IPS-15b (cell line): Measurements from ENCODE around the gene ZDHHC14.

ENCODE experiments used
- H3K27me3 ChIP-seq: one replicate; pipeline ENCODE4 v1.6.1; 2013; ENCODE audit warnings: low read length; ENCODE audit not compliant: control insufficient read depth, insufficient read depth
- H3K36me3 ChIP-seq: one replicate; pipeline ENCODE4 v1.6.1; 2013; ENCODE audit warnings: low read length; ENCODE audit not compliant: control insufficient read depth, insufficient read depth
- H3K4me1 ChIP-seq: one replicate; pipeline ENCODE4 v1.6.1; 2013; ENCODE audit warnings: mild to moderate bottlenecking, low read length; ENCODE audit not compliant: control insufficient read depth, insufficient read depth
- H3K4me3 ChIP-seq: one replicate; pipeline ENCODE4 v1.5.1; 2013; ENCODE audit warnings: low read depth, low read length
- H3K9ac ChIP-seq: one replicate; pipeline ENCODE4 v1.6.1; 2013; ENCODE audit warnings: low read depth, mild to moderate bottlenecking, low read length
- H3K9me3 ChIP-seq: one replicate; pipeline ENCODE4 v1.6.1; 2013; ENCODE audit warnings: mild to moderate bottlenecking, low read length; ENCODE audit not compliant: control insufficient read depth, insufficient read depth

ZDHHC14 gene

GRCh38 chr6:157364705-157365104 lies 16.3 kb upstream of the ZDHHC14 start:
- H3K36me3 ChIP-seq = no peaks in the 10 kb centered on the region
- H3K9me3 ChIP-seq = no peaks in the 10 kb centered on the region
- no peak overlapping the region for H3K9ac ChIP-seq
- no peaks in the 10 kb centered on the region for H3K27me3 ChIP-seq
- H3K4me1 ChIP-seq = peaks cover 3% of the 10 kb centered on the region
- no peak overlapping the region for H3K4me3 ChIP-seq

DNA sequence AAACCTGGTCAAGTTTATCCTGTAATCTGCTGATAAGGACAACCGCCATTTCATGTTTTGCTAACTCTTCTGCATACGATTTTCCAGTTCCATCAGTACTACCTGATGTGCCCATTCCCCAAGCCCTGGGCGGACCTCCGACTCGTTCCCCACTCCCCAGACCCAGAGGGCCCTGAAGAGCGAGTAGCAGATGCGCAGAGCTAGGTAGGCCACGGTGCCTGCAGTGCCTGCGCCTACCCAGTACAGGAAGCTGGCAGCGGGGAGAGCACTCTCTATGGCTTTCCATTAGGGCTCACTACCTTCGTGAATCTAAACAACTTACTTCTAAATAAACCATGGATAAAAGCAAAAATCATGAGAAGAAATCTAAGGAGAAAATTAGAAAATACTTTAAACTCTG lies 14.3 kb upstream of the ZDHHC14 start:
- Histone ChIP-seq H3K4me3 (no peak overlapping the region), H3K9me3 (no peaks in the 10 kb centered on the region), H3K9ac (no peak overlapping the region), H3K4me1 (peaks cover 3% of the 10 kb centered on the region), H3K27me3 (no peaks in the 10 kb centered on the region), H3K36me3 (no peaks in the 10 kb centered on the region)

DNA sequence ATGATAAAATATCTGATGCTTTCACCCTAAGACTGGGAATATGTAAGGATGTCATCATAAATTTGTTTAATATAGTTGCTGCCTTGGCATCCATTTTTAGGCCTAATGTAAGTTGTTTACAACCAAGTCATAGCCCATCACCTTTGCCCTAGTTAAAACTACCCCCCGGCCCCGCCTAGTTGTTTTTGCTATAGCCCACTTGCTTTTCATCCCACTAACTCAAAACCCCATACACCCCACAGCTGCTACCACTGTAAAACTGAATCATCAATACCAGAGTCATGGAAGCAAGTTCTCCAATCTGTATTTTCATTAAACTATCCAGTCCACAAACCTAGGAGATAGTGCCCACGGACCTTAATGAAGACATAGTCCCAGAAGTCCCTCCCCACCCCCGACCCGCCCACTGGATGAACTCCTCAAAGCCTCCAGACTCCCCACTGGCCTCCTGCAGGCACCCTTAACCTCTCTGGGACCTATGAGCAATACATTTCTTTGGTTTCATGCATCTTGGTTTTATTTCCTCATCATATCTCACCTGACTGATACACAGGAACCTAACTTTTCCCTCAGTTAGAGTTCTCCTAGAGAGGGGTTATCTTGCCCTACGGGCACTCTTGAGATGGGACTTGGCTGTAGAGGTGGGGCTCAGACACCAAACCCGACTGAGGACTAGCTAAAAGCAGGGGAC lies 12.5 kb upstream of the ZDHHC14 start:
- Histone ChIP-seq H3K27me3 (no peaks in the 10 kb centered on the region), H3K9me3 (no peaks in the 10 kb centered on the region), H3K36me3 (no peaks in the 10 kb centered on the region), H3K4me3 (no peak overlapping the region), H3K4me1 (peaks cover 3% of the 10 kb centered on the region), H3K9ac (no peak overlapping the region)

- peaks cover 5% of the 10 kb centered on the region for H3K27me3 ChIP-seq
- no peak overlapping the region for H3K9ac ChIP-seq
- peaks cover 7% of the 10 kb centered on the region for H3K4me1 ChIP-seq
- H3K36me3 ChIP-seq = no peaks in the 10 kb centered on the region
- no peak overlapping the region for H3K4me3 ChIP-seq
- no peaks in the 10 kb centered on the region for H3K9me3 ChIP-seq
Observed at GRCh38 chr6:157370755-157371154, 10.2 kb upstream of the ZDHHC14 start.

DNA sequence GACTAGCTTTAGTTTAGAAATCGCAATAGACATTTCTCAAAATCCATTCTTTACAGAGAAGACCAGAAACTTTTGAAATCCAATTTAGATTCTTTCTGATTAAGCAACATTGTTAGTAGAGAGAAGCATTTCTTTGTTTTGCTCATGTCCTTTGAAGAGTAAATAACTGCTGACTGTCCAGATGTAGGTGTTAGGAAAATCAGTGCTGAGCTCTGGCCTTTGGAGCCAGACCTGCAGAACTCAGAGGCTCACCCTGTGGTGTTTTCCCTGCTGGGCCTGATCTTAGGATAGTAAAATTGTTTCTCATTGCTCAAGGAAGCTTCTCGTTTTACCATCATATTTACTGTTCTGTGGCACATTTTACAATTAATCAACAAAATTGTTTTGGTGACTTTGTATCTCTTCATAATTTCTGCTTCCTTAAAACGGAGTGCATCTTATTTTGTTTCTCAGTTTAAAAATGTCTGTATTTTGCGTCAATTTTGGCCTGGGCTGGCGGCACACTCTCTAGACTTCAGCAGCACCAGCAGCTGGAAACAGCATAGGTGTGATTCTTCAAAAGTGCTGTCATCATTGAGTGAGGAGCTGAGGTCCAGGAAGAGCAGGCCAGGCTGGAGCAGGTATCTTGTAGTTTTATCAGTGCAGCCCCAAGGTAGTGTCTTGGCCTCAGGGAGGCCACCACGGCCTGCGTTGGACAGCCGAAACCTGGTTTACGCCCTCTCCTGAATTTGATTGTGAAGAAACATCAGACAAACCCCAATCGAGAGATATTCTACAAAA lies 8.3 kb upstream of the ZDHHC14 start:
- Histone ChIP-seq H3K4me1 (peaks cover 7% of the 10 kb centered on the region), H3K36me3 (no peaks in the 10 kb centered on the region), H3K9me3 (no peaks in the 10 kb centered on the region), H3K9ac (no peak overlapping the region), H3K4me3 (no peak overlapping the region), H3K27me3 (peaks cover 20% of the 10 kb centered on the region)

DNA sequence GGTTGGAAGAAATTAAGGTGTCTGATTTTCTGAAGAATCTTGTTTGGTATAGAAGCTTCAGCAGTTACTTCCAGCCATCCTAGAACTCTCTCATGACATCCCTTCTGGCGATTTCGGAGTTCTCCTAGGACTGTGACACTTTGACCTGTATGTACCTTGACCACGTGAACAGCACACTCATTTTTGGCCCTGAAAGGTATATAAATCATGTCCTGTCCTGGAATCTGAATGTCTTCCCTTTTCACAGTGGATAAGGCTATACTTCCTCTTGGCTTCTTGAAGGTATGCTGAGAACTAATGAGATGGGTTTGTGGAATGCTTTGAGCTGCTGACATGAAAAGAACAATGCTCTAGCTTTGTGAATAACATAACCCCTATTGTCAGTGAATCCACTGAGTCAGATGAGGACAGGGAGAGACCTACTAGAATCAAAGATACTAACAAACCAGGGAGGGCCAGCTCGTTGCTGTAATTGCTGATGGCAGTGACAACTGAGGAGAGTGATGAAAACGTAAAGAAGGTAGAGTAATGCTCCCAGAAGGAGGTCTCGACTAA lies 6.0 kb upstream of the ZDHHC14 start:
- Histone ChIP-seq H3K27me3 (peaks cover 26% of the 10 kb centered on the region), H3K9ac (no peak overlapping the region), H3K9me3 (no peaks in the 10 kb centered on the region), H3K36me3 (no peaks in the 10 kb centered on the region), H3K4me3 (peak overlapping the region; percentile 4), H3K4me1 (peaks cover 3% of the 10 kb centered on the region)

DNA sequence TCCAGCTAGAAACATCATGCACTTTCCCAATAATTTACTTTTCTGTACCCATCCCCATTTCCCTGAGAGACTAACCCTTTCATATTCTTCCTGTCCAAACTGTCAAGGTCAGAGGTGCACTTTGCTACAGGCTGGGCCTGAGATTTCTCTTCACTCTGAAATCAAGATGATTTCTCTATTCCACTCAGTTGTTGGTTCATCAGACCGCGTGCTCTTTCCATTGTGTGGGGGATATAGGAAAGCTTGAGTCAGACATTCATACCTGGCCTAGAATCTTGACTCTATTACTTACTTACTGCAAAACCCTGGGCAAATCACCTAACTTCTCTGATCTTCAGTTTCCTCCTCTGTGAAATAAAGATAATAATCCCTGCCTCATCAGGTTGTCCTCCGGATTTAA lies 4.7 kb upstream of the ZDHHC14 start:
- no peaks in the 10 kb centered on the region for H3K9me3 ChIP-seq
- H3K36me3 ChIP-seq = no peaks in the 10 kb centered on the region
- no peak overlapping the region for H3K4me3 ChIP-seq
- H3K4me1 ChIP-seq = peaks cover 3% of the 10 kb centered on the region
- H3K27me3 ChIP-seq = peaks cover 26% of the 10 kb centered on the region
- no peak overlapping the region for H3K9ac ChIP-seq

DNA sequence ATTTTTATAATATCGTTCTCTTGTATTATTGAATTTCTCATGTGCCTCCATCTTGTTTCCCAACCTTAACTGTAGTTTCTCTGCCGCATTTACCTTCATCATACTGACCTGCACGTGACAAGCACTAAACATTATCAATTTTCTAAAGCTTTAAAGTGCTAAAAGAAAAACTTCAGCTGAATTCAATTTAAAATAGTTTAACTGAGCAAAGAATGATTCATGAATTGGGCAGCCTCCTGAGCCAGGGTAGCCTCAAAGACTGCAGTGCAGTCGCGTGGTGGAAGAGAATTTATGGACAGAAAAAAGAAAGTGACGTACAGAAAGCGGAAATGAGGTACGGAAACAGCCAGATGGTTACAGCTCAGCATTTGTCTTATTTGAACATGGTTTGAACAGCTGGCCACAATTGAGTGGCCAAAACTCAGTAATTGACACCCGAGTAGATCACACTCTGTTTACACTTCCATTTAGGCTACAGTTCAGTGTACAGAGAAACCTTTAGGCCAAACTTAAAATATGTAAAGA lies 4.2 kb upstream of the ZDHHC14 start:
- Histone ChIP-seq H3K4me3 (no peak overlapping the region), H3K9me3 (no peaks in the 10 kb centered on the region), H3K9ac (no peak overlapping the region), H3K36me3 (no peaks in the 10 kb centered on the region), H3K27me3 (peaks cover 26% of the 10 kb centered on the region), H3K4me1 (peaks cover 3% of the 10 kb centered on the region)

- Histone ChIP-seq H3K4me1 (peaks cover 2% of the 10 kb centered on the region), H3K27me3 (peaks cover 51% of the 10 kb centered on the region), H3K4me3 (peak overlapping the region; percentile 65), H3K36me3 (no peaks in the 10 kb centered on the region), H3K9ac (peak overlapping the region; percentile 60), H3K9me3 (no peaks in the 10 kb centered on the region)
Observed at GRCh38 chr6:157379656-157380457, 1.1 kb upstream of the ZDHHC14 start.

GRCh38 chr6:157380458-157380778 lies 572 bp upstream of the ZDHHC14 start:
- Histone ChIP-seq H3K9me3 (no peaks in the 10 kb centered on the region), H3K27me3 (peaks cover 49% of the 10 kb centered on the region), H3K36me3 (no peaks in the 10 kb centered on the region), H3K4me1 (no peaks in the 10 kb centered on the region), H3K4me3 (peak overlapping the region; percentile 65), H3K9ac (peak overlapping the region; percentile 60)
